Kidney tubule cell (primary cell): ENCODE measurements around the gene FAM171A2.
"Not testable (repeated sequence)": the region's sequence is repeated elsewhere in the genome, so short reads cannot be mapped to it uniquely, and the experiment has no call there.

Source experiments
- DNase-seq: peaks from one replicate; pipeline ENCODE4 v3.0.0-alpha.2; 2018; ENCODE audit warnings: low spot score

Gene FAM171A2

GRCh38 chr17:44363613-44364159, at the start of gene FAM171A2:
TSS of gene FAM171A2 (minus strand) at chr17:44363853. CDS start at chr17:44363714, 139 bp downstream.
- DNase-seq: peak; percentile 56

GRCh38 chr17:44409309-44410028, 45.8 kb upstream of the FAM171A2 start:
- DNase-seq: no peak

- DNase-seq: no peak
Measured at GRCh38 chr17:44408786-44409185, 45.1 kb upstream of the FAM171A2 start.

- no peak for DNase-seq
Measured at GRCh38 chr17:44402564-44403172, 39.0 kb upstream of the FAM171A2 start.

- DNase-seq: peak; percentile 30
Measured at GRCh38 chr17:44400226-44400847, 36.7 kb upstream of the FAM171A2 start.

GRCh38 chr17:44398692-44399691, 35.3 kb upstream of the FAM171A2 start:
- no peak for DNase-seq

- no peak for DNase-seq
Measured at GRCh38 chr17:44397479-44398440, 34.1 kb upstream of the FAM171A2 start.

GRCh38 chr17:44396946-44397345, 33.3 kb upstream of the FAM171A2 start:
- DNase-seq: no peak

GRCh38 chr17:44394833-44395232, 31.2 kb upstream of the FAM171A2 start:
- DNase-seq: no peak

- DNase-seq: not testable (repeated sequence)
Measured at GRCh38 chr17:44394112-44394511, 30.5 kb upstream of the FAM171A2 start.

GRCh38 chr17:44390250-44390870, 26.7 kb upstream of the FAM171A2 start:
- DNase-seq: no peak

- no peak for DNase-seq
Measured at GRCh38 chr17:44389723-44390202, 26.1 kb upstream of the FAM171A2 start.

GRCh38 chr17:44389281-44389680, 25.6 kb upstream of the FAM171A2 start, which contains the start of gene ITGA2B:
TSS of gene ITGA2B (minus strand) at chr17:44389649. CDS start at chr17:44389473, 176 bp downstream.
- DNase-seq: no peak

GRCh38 chr17:44387804-44388203, 24.2 kb upstream of the FAM171A2 start:
- DNase-seq: no peak

- no peak for DNase-seq
Measured at GRCh38 chr17:44386182-44386525, 22.5 kb upstream of the FAM171A2 start.

GRCh38 chr17:44385287-44386181, 21.9 kb upstream of the FAM171A2 start:
- peak; percentile 64 for DNase-seq

GRCh38 chr17:44384823-44385286, 21.2 kb upstream of the FAM171A2 start:
- DNase-seq: no peak

GRCh38 chr17:44384281-44384822, 20.7 kb upstream of the FAM171A2 start:
- DNase-seq: no peak
